MM.1S (cell line): ENCODE measurements around the gene SULF2.

Source experiments
- CTCF ChIP-seq: fragments of 300-600 bp; sonication (generic); IDR thresholded peaks from 2 replicates; pipeline ENCODE4 v1.5.1; 2016; ENCODE audit warnings: antibody characterized with exemption, low read length, mixed read lengths
- EZH2phosphoT487 ChIP-seq: fragments of 300-600 bp; sonication (generic); IDR thresholded peaks from 2 replicates; pipeline ENCODE4 v1.6.1; 2018; ENCODE audit warnings: antibody characterized with exemption, low read length

- TF ChIP-seq CTCF (no peak), EZH2phosphoT487 (no peak)
These were observed 100.8 kb downstream of the SULF2 start for GRCh38 chr20:47684306-47685080.
